Measurements from ENCODE around the gene LRRC27.

LRRC27 gene

GRCh38 chr10:132405463-132405991 is 73.5 kb downstream of the LRRC27 start:
- no peak for DNase-seq

- DNase-seq: no peak
Measured at GRCh38 chr10:132406181-132406580, 74.2 kb downstream of the LRRC27 start.

- DNase-seq: no peak
Measured at GRCh38 chr10:132406750-132407149, 74.8 kb downstream of the LRRC27 start.

- DNase-seq: no peak
Measured at GRCh38 chr10:132407243-132407746, 75.3 kb downstream of the LRRC27 start.

- peak; percentile 95 for DNase-seq
Measured at GRCh38 chr10:132407846-132408278, 75.9 kb downstream of the LRRC27 start.

GRCh38 chr10:132408367-132408781 is 76.4 kb downstream of the LRRC27 start:
- no peak for DNase-seq

- no peak for DNase-seq
Measured at GRCh38 chr10:132408823-132409666, 77.1 kb downstream of the LRRC27 start.

GRCh38 chr10:132409667-132410028 is 77.7 kb downstream of the LRRC27 start:
- DNase-seq: no peak

GRCh38 chr10:132410056-132410778 is 78.2 kb downstream of the LRRC27 start:
- DNase-seq: no peak

GRCh38 chr10:132410779-132411532 is 79.0 kb downstream of the LRRC27 start:
- no peak for DNase-seq

GRCh38 chr10:132411561-132412253 is 79.7 kb downstream of the LRRC27 start:
- no peak for DNase-seq

- DNase-seq: no peak
Measured at GRCh38 chr10:132412316-132413192, 80.6 kb downstream of the LRRC27 start.

- DNase-seq: no peak
Measured at GRCh38 chr10:132413226-132414205, 81.5 kb downstream of the LRRC27 start.

GRCh38 chr10:132414402-132415016 is 82.5 kb downstream of the LRRC27 start:
- peak; percentile 84 for DNase-seq

- no peak for DNase-seq
Measured at GRCh38 chr10:132415255-132415654, 83.3 kb downstream of the LRRC27 start.

GRCh38 chr10:132415956-132416355 is 84.0 kb downstream of the LRRC27 start:
- no peak for DNase-seq

- DNase-seq: no peak
Measured at GRCh38 chr10:132416566-132417256, 84.7 kb downstream of the LRRC27 start.

- no peak for DNase-seq
Measured at GRCh38 chr10:132417257-132417910, 85.4 kb downstream of the LRRC27 start.

Measured in islet precursor cell (in vitro differentiated cells).